Uterus (tissue), 4 donors: ENCODE measurements around the gene GZF1. TPM values are rescaled to one million over a fixed set of nuclear protein-coding genes. Genes with fewer than 3 reads are reported as not detected.

Source experiments
- DNase-seq, 2 donors: peaks; one replicate each; pipeline ENCODE4 v3.0.0-alpha.2; 2019 to 2020
- H3K27ac ChIP-seq, 2 donors: fragments of 200-600 bp; sonication (generic); 1 replicate in 1 of 2; 2 replicates in 1 of 2; pipeline ENCODE4 v1.5.1; 2016 to 2018
- H3K27me3 ChIP-seq, 2 donors: fragments of 200-600 bp; sonication (generic); one replicate each; pipeline ENCODE4 v1.5.1; 2018 to 2019; ENCODE audit warnings: control low read depth in 1 of 2
- H3K36me3 ChIP-seq, 2 donors: fragments of 200-600 bp; sonication (generic); one replicate each; pipeline ENCODE4 v1.5.1; 2019; ENCODE audit warnings: control low read depth in 1 of 2
- H3K4me1 ChIP-seq, 2 donors: fragments of 200-600 bp; sonication (generic); one replicate each; pipeline ENCODE4 v1.5.1; 2018 to 2019; ENCODE audit warnings: control low read depth in 1 of 2
- H3K4me3 ChIP-seq, 2 donors: fragments of 200-600 bp; sonication (generic); 1 replicate in 1 of 2; 2 replicates in 1 of 2; pipeline ENCODE4 v1.5.1; 2018 to 2019; ENCODE audit warnings: mild to moderate bottlenecking in 1 of 2
- H3K9me3 ChIP-seq, 2 donors: fragments of 200-600 bp; sonication (generic); one replicate each; pipeline ENCODE4 v1.5.1; 2019; ENCODE audit warnings: control low read depth in 1 of 2
- POLR2A ChIP-seq, 2 donors: fragments of 450-650 bp; IDR thresholded peaks; one replicate each; pipeline ENCODE4 v1.6.1; 2016; ENCODE audit warnings: antibody characterized with exemption in 2 of 2, mild to moderate bottlenecking in 1 of 2, moderate library complexity in 1 of 2
- intact Hi-C: fragments of 100-400 bp; cut with DNase I; formaldehyde crosslinking; loops from one replicate; pipeline ENCODE4 v1.15.1; 2023; ENCODE audit warnings: low total_unique reads
- total RNA-seq, 4 donors: library from RNA; depleted of rRNA in 3 of 4; stranded (reverse); fragments of >200 nt in 3 of 4; gene quantifications; one replicate each; pipeline versions ENCODE4 v1.1.0 to v1.2.4, GENCODE V29; 2014 to 2023
- TF ChIP-seq, protein P1 (sequence below), 4 experiments: fragments of 200-600 bp in 2 of 4; fragments of 450-650 bp in 2 of 4; sonication (generic) in 2 of 4; IDR thresholded peaks; one replicate each; pipeline ENCODE4 v1.5.1; 2016 to 2019; ENCODE audit warnings: antibody characterized with exemption in 4 of 4, mild to moderate bottlenecking in 2 of 4, moderate library complexity in 1 of 4
- donor health status: DM: yes; HTN: yes; CAD: no.

Gene GZF1
- total RNA-seq, 4 donors from 2014 or later: 5.9 to 24.5 (median 17.6) TPM

DNA sequence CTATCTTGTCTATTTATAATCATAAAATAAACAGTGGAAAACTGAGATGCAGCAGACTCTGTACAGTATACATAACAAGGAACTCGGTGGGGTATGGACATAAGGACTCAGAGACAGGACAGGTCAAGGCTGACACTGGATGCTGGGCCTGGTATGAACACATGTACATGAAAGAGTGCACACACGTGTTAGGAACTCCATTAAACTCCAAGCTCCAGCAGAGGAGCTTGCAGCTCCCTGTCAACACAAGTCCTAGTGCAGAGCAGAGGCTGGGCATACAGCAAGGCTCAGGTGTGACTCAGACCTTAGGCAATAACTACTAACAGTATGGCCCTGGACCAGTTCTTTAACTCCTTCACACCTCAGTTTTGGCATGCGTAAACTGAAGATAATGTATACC, 42.2 kb downstream of the GZF1 start:
- no peaks in the 10 kb centered on the region for H3K27me3 ChIP-seq
- no peak for TF ChIP-seq POLR2A (IDR thresholded peaks at IDR 0.05)
- TF ChIP-seq, protein P1, sequence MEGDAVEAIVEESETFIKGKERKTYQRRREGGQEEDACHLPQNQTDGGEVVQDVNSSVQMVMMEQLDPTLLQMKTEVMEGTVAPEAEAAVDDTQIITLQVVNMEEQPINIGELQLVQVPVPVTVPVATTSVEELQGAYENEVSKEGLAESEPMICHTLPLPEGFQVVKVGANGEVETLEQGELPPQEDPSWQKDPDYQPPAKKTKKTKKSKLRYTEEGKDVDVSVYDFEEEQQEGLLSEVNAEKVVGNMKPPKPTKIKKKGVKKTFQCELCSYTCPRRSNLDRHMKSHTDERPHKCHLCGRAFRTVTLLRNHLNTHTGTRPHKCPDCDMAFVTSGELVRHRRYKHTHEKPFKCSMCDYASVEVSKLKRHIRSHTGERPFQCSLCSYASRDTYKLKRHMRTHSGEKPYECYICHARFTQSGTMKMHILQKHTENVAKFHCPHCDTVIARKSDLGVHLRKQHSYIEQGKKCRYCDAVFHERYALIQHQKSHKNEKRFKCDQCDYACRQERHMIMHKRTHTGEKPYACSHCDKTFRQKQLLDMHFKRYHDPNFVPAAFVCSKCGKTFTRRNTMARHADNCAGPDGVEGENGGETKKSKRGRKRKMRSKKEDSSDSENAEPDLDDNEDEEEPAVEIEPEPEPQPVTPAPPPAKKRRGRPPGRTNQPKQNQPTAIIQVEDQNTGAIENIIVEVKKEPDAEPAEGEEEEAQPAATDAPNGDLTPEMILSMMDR (IDR thresholded peaks at IDR 0.05): no peak
- no peaks in the 10 kb centered on the region for H3K9me3 ChIP-seq
- no peaks in the 10 kb centered on the region for H3K36me3 ChIP-seq
- no peak overlapping the region for H3K4me3 ChIP-seq
- no peak for DNase-seq
- intact Hi-C loops: no loop called here
- no peak overlapping the region for H3K27ac ChIP-seq
- no peaks in the 10 kb centered on the region for H3K4me1 ChIP-seq

DNA sequence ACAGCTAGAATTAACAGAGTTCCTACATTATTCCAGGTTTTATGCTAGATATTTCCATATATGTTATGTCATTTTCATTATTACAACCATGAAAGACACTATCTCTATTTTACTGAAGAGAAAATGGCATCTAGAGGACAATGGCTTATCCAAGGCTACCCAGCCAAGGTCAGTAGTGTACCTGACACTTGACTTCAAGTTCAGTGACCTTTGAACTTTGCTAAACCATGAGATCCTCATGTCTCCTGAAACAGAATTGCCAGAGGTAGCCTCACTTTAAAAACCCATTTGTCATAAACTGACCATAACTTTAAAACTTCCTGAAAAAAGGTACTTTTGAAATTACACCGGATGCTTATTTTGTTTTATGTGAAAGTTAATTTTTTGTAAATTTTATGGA, 44.9 kb downstream of the GZF1 start:
- Histone ChIP-seq H3K27me3 (no peaks in the 10 kb centered on the region), H3K9me3 (no peaks in the 10 kb centered on the region), H3K36me3 (no peaks in the 10 kb centered on the region), H3K4me3 (no peak overlapping the region), H3K4me1 (no peaks in the 10 kb centered on the region), H3K27ac (no peak overlapping the region)
- no peak for DNase-seq
- TF ChIP-seq, protein P1 (IDR thresholded peaks at IDR 0.05): no peak
- no peak for TF ChIP-seq POLR2A (IDR thresholded peaks at IDR 0.05)
- intact Hi-C loops: no loop called here

DNA sequence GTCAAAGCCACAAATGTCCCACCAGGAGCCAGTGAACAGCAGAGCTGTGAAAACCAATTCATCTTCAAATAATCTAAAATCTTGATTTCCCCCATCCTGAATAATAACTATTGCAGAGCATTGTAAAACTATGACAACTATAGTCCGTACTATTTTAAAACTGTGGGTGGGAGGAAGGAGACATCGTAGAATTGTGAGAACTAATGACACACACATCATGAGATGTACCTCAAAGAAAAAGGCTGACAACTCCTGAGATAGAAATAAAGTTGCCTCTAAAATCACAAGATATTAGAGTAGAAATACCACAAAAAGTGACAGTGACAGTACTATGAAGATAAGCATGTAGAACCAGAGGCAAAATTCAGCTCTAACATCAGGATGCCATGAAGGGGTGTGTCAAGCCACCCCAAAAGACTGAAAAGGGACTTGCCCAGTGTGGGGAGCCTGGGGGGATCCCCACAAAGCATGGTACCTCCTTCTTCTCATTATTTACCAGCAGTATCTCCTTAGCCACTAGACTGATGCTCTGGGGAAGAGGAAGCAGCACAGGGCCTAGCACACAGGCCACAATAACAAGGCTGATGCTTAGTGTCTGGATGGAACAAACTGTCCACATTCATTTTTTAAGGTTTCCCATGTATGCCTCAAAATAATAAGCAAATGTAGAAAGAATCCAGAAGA, 45.9 kb downstream of the GZF1 start:
- Histone ChIP-seq H3K27me3 (no peaks in the 10 kb centered on the region), H3K27ac (no peak overlapping the region), H3K36me3 (no peaks in the 10 kb centered on the region), H3K4me3 (no peak overlapping the region), H3K9me3 (no peaks in the 10 kb centered on the region), H3K4me1 (no peaks in the 10 kb centered on the region)
- intact Hi-C loops: no loop called here
- DNase-seq: no peak
- TF ChIP-seq, protein P1 (IDR thresholded peaks at IDR 0.05): no peak
- no peak for TF ChIP-seq POLR2A (IDR thresholded peaks at IDR 0.05)

DNA sequence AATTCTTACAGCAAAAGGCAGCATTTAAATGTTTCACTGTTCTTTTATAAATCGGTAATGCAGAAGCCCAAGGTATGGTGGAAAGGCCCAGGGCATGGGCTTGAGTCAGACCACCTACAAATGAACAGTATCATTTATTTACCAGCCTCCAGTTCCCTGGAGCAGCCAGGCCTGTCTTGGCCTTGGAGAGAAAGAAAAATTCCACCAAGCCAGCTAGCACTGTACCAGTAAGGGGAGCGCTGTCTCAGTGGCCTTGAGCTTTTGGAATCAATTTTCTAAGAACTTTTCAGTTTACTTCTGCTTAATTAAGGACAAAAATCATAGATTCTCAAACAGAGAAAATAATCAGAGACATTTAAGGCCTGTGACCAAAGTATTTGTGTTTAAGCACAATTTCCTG, 47.0 kb downstream of the GZF1 start:
- no peak for DNase-seq
- no peak overlapping the region for H3K27ac ChIP-seq
- H3K36me3 ChIP-seq: no peaks in the 10 kb centered on the region
- H3K9me3 ChIP-seq: no peaks in the 10 kb centered on the region
- intact Hi-C loops: no loop called here
- H3K27me3 ChIP-seq: no peaks in the 10 kb centered on the region
- TF ChIP-seq, protein P1 (IDR thresholded peaks at IDR 0.05): no peak
- TF ChIP-seq POLR2A (IDR thresholded peaks at IDR 0.05): no peak
- no peak overlapping the region for H3K4me3 ChIP-seq
- no peaks in the 10 kb centered on the region for H3K4me1 ChIP-seq

DNA sequence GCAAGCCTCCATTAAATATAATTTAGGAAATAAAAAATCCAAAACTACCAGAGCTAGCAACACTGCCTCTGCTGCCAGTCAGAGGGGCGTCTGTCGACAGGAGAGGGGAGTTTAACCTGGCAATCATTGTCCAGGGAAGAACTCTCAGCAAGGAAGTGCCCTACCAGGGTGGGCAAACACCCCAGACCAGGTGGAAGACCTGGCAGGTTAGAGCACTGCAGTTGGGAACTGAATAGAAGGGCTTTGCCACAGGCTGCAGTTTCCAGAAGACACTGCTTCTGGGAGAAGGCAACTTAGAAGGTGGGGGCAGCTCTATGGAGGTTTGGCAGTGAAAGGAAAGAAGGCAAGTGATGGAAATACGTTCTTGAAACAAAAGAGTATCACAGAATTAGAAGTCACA, 47.8 kb downstream of the GZF1 start:
- no peaks in the 10 kb centered on the region for H3K4me1 ChIP-seq
- TF ChIP-seq, protein P1 (IDR thresholded peaks at IDR 0.05): no peak
- no peak for TF ChIP-seq POLR2A (IDR thresholded peaks at IDR 0.05)
- intact Hi-C loops: no loop called here
- H3K27me3 ChIP-seq: no peaks in the 10 kb centered on the region
- H3K4me3 ChIP-seq: no peak overlapping the region
- no peak overlapping the region for H3K27ac ChIP-seq
- DNase-seq: no peak
- no peaks in the 10 kb centered on the region for H3K36me3 ChIP-seq
- H3K9me3 ChIP-seq: no peaks in the 10 kb centered on the region
